Activated CD4-positive, alpha-beta T cell treated with anti-CD3 and anti-CD28 coated beads, Interleukin-2, Interleukin-4, amounts not matched to agents 100 ng/mL and 50 ng/mL, durations not matched to agents 16 hours and 8 hours (primary cell): Measurements from ENCODE around the gene SH3RF3.

Experiments used
- DNase-seq: peaks from one replicate; pipeline ENCODE4 v3.0.0-alpha.2; 2020; ENCODE audit warnings: low spot score

The SH3RF3 gene

DNA sequence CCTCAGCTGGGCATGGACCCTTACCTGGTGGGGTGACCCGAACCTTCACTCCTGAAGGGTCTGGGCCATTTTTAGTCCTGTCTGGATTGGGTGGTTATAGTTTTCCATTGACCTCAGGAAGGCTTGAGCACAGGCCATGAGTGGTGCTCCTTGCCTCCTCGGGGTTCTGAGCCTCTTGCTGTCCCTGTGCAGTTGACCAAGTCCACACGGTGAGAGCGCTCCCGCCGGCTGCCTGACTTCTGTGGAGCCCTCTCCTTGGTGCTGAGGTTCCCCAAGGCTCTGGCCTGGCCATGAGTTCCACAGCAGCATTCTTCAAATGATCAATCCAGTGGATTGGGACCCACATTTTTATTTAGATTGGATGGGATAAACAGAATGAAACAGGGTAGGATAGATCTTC lies 325.3 kb downstream of the SH3RF3 start:
- no peak for DNase-seq

DNA sequence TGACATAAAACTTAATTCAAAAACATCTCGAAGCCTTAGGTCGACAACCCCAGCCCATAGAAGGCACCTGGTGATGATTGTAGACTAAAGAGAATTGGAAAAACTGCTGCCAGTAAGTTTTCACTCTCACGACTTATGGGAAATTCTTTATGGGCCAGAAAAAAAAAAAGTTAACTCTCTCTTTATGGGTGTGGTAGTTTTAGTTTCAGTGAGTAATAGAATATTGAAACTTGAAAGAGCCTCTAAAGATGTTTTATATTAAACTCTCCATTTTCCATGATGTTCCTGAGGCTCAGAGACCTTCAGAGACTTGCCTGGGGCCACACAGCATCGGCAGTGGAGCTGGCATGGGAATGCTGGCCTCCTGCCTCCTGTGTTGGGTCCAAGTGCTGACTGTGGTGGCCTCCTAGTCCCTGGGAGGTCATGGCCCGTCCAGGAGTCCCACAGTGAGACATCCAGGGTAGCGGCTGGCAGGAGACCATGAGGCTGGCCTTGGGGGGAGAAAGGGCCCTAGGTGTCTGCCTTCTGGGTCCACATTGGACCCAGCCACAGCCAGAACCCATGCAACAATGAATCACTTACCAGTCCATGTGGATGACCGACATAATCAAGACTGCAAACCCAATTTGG lies 325.9 kb downstream of the SH3RF3 start:
- no peak for DNase-seq

DNA sequence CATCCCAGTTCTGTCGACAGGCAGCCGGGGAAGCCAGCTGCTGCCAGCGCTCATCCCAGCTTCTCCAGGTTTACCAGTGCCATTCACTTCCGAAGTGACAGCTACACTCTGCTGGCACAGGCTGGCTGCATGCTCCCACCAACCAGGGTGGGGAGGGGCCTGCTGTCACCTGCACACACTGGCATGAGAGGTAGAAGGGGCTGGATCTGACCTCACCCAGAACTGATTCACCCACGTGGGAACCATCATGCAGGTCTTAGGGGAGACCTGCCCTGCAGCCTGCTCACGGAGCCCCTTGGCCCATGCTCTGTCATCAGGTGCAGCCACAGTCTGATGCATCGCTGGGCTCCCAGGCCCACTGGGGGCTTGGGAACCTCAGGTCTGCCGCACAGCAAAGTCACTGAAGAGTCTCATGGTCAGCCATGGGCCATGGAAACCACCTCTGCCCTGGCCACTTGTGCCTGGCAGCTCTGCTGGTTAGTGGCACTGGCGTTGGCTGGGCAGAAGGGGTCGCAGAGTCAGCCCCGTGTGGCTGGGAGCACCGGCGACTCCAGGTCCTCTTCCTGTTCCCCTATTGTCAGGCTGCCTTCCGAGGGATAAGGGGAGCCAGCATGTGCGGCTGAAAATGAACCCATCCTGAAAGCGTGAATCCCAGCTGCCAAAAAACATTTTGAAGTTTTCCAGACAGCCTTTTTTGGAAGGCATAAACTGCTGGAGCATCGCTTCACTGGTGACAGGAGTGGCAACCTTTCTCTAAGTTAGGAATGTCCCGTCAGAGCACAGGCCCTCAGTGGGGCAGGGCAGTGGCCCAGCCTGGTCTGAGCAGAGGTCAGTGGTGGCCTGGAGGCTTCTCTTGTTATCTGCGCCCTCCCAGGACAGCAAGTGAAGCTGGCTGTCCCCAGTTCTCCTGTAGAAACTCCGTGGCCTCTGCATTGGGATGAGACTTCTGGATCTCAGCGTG lies 327.0 kb downstream of the SH3RF3 start:
- no peak for DNase-seq

DNA sequence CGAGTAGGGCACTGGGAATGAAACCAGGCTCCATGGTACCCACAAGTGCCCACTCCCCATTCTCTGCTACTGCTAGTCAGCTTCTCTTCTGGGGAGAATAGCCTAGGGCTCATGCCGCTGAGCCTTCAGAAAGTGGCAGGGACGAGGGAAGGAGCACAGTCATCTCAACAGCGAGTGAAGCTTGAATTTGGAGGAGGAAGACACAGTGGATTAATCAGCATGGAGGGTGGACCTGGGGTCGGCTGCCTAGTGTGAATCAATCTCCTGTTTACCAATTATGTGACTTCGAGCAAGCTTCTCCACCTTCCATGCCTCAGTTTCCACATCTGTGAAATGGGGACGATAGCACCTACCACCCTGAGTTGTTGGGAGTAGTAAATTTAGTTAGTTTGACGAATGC lies 327.8 kb downstream of the SH3RF3 start:
- no peak for DNase-seq

DNA sequence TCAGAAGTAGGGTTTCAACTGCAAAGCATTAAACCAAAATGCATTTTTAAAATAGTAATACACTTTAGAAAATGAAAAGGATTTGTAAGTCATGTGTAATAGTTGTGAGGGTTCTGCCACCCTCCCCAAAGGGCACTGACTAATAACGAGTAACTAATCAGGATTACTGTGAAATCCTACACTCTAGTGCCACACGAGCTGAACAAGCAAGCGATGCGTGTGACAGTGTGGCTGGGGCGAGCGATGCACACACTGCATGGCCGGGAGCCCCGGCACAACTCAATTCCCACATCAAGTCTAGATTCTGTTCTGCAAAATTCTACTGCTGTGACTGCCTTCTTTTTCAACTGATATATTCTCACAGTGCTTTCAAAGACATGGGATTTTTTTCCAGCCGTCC lies 328.4 kb downstream of the SH3RF3 start:
- no peak for DNase-seq

DNA sequence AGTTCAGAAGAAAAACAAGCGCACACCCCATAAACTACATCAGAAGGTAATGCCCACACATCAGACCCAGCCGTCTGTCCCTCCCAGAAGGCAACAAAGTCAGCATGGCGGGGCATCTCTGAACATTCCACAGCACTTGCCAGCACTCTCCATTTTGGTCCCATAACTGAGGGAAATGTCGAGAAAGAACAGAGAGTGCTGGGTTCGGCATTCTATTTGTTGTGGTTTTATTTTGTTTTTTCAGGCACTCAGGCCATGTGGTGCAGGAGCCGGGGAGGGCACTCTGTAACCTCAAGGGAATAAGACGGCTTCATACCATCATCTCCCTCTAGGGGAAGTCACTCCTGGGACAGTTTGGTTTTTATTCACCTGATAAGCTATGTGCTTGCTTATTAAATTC lies 328.8 kb downstream of the SH3RF3 start:
- no peak for DNase-seq

DNA sequence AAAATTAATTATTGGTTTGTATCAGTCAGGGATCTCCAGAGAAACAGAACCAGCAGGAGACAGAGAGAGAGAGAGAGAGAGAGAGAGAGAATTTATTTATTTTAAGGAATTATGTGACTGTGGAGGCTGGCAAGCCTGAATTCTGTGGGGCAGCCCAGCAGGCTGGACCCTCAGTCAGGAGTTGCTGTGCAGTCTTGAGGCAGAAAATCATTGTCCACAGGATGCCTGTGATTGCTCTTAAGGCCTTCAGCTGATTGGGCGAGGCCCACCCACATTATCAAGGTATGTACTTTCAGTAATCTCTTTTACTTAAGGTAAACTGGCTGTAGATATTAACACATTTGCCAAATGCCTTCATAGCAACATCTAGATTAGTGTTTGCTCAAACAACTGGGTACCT lies 329.5 kb downstream of the SH3RF3 start:
- DNase-seq: no peak

DNA sequence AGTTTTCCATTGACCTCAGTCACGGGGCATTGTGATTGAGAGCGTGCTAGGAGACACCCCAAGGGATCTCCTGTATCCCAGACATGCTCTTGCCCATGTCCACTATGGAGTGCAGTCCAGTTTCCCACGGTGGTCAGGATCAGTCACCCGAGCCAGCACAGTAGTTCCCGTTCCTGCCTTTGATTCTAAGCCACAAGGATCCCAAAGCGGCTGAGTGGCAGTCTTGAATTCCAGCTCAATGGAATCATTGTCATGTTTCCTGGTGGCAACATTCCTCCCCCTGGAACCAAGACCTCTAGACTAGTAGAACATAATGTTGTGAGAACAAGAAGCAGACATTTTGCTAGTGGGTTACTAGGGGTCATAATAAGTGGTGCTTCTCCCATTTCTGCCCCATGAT lies 330.5 kb downstream of the SH3RF3 start:
- DNase-seq: no peak

DNA sequence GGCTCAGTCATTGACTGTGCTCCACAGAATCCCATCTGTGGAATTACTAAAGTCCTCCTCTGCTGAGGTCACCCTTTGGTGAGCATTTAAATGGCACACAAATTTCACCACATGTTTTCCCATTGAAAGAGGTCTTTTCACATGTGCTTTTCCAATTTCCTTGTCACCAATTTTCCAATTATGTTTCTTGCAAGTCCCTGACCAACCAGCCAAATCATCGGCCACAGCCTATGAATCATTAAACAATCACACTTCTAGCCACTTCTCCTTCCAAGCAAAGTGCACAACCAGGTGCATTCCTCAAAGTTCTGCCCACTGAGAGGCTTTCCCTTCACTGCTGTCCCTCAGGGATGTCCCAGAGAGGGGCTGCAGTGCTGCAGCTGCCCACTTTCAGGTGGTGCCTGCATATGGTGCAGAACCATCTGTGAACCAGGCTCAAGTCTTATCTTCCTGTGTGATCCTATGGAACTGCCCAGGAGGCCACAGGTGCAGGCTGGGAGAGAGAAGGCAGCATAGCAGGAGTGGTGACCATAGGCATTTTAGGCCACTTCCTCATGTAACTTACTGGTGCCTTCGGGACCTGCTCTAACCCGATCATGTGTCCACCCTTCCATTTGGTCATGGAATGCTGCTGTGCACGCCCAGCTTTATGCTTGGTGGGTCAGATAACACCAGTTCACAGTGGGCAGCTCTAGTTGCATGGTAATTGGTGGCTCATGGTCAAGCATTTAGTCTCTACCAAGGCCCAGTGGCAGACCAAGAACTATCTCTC lies 331.7 kb downstream of the SH3RF3 start:
- no peak for DNase-seq

DNA sequence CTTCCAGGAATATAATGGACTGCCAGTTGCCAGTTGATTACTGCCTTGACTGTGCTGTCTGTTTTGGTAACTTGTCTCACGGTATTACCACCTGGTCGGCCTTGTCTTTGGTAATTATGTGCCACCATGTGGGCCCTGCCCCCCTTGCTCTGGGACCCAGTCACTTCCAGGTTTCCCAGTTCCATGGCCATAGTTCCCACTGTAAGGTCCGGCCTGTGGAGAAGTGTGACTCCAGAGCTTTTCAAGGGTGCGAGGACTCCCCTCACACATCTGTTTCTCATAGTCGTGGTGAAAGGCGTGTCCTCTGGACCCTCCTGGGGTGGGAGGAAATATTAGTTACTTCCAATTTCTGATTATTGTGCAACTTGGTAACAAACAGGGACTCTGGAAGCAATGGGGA lies 334.2 kb downstream of the SH3RF3 start:
- no peak for DNase-seq

DNA sequence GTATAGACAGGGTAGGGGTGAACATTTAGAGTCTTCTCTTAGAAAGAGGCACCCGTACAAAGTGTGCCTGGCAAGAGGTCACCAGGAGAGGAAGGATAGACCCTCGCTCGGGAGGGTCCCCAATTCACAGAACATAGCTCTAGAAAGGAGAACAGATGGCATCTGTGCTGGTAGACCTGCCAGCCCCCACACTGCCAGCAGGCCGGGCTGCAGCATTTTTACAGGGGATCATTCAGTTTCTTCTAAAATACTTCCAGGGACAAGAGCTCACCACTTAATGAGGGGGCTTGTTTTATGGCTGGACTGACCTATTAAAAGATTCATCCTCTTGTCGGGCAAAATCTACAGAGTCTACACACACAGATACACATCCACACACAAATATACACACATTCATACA lies 334.9 kb downstream of the SH3RF3 start:
- DNase-seq: no peak

DNA sequence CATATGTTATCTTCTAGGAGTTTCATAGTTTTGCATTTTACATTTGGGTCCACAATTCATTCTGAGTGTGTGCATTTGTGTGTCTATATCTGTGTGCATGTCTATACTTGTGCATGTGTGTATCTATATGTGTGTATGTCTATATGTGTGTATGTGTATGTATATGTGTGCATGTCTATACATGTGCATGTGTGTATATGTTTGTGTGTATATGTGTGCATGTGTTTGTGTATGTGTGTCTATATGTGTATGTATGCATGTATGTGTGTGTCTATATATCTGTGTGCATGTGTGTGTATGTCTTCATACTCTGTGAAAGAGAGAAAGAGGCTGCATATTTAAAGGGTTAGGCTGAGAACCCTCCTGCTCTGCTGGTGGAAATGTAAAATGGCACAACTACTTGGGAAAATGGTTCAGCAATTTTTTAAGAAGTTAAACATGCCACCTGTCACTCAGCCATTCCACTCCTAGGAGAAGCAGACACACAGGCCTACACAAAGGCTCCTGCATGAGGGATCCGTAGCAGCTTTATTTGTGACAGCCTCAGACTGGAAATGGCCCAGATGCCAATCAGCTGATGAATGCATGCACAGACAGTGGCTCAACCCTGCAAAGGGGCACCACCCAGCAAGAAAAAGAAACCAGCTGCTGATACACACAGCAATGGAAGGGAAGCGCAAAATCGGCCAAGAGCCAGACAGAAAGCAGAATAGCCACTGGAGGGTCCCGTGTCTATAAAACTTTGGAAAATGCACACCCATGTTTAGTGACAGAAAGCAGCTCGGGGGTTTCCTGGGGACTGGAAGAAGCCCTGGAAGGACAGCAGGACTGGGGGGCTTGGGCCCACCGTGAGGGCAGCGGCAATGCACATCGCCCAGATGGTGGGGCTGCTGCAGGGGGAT lies 337.9 kb downstream of the SH3RF3 start:
- no peak for DNase-seq

DNA sequence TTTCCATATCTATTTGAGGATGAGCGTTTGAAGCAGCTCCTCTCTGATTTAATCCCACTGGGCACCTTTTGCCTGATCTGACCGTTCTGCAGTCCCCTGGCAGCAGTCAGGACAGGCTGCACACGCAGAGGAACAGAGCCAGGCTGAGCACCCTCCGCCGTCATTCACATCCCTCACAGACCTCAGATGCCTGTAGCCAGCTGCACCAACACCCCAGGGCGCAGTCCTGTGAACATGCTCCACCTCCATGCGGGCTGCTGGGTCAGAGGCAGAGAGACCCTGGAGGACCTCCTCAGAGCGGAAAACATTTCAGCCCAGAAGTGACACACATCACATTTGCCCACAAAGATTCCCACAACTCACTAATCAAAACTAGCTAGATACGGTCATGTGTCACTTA lies 338.7 kb downstream of the SH3RF3 start:
- no peak for DNase-seq

DNA sequence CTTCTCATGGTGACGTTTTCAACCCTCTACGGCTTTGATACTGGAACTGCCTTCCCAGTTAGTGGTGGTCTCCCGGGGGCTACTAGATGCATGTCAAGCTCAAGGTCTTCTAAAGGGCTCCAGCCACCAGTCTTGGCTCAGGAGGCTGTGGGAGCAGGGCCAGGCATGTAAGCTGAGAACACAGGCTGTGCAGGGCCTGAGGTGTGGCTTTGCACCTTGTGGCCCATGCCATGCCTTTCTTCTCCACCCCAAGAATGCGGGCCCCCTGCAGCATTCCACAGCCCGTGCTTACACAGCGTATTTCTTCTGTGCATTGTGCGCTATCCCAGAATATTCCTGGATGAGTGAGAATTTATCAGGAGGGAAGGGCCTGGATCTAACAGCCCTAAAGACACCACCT lies 339.9 kb downstream of the SH3RF3 start:
- DNase-seq: no peak

DNA sequence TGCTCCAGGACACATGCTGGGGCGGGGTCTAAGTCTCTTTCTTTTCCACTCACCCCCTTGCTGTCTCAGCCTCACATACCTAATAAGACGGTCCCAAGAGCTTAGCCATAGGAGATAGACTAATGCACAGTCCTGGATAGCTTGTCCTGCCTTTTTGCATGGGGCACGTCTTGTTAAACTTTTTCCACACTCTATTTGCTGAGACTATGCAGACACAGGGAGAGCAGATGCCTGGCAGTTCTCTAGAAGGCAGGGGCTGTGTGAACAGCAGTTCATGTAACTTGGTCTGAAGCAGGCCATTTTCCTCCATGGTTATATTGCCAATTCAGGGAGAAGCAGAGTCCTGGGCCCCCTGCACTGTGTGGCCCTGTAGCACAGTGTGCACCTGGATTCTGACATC lies 342.7 kb downstream of the SH3RF3 start:
- DNase-seq: no peak

DNA sequence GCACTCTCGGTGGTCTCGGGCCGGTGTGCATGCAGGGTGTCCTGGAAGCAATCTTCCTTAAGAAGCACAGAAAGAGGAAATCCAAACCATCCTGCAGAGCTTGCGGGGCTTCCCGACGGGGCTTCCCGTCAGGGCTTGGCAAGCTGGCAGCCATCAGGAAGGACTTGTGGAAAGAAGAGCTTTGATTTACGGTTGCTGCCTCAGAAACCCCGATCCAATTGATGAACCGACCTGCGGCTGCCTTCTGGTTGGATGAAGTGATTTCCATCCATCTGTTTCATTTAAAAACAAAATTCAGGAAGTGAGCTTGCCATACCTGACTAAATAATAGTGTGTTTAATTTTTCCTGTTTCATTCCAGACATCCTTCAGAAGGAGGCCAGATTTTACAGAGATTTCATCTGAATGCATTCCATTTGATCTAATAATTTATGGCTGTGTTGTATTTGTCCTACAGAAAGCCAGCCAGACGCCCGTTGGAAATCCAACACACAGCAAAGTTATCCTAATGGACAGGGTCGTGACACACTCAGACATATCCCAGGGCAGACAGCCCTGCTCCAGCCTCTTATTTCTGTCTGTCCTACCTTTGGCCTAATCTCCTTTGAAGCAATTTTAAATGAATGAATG lies 343.4 kb downstream of the SH3RF3 start:
- DNase-seq: no peak

DNA sequence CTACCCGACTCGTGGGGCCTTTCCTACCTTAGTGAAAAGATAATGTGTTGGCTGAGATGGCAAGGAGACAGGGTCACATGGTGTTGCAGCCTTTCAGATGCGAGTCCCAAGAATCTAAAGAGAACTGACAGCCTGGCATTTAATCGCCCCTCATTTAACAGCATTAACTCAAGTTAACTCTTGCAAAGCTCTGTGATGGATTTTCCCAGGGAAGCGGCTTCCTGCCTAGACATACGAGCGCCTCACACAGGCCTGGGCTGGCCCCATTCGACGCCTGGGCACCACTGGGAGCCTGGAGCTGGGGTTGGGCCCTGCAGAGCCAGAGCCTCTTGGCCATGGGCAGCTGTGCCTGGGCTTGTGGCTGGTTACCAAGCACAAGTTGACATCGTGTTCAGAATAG lies 344.0 kb downstream of the SH3RF3 start:
- no peak for DNase-seq

DNA sequence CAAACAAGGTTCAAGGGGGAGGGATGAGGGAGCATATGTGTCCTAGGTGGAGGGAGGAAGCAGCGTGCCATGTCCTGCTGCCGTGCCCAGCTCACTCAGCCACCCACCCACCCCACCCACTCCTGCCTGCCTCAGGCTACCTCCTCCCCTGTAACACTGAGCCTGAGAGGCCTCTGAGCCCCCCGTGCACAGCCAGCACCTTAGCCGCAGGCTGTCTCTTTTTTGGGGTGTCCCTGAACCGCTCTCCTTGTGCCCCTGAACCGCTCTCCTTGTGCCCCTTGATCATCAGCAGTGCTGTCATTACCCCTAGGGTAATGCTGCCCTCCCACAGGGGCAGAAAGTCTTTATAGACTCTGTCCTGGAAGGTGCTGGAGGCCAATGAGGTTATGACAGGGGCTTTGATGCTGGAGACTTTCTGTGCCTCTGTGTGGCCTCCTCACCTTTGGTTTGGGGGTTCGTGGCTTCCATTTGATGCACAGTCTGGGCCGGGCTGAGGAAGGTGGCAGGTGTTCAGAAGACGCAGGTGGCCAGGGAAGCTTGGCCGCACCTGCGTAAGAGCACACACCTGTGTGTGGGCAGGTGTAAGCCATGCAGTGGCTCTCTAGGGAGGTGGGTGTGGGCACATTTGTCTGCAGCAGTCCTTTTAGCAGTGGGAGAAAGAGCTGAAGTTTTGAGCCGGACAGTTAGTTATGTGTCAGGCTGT lies 344.8 kb downstream of the SH3RF3 start:
- DNase-seq: no peak

DNA sequence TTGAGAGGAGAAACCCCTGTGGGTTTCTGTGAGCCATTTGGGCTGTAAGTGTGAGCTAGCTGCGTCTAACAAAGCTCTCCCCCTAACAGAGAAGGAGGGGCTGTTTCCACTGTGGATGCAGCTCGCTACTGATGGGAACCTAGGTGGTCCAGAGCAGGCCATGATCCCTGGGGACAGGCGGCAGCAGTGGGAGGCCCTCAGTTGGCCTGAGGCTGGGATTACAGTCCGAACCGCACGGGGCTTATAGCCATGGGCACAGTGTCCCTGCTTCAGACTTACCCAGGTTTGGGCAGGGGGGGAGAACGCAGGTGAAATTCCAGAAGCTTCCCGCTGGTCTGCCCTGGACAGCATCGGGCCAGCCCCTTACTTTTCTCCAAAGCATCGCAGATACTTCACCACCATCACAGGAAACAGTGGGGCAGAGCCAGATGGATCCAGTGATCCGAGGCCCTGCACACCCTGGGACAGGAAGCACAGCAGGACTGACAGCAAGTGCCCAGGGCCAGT lies 345.4 kb downstream of the SH3RF3 start:
- DNase-seq: no peak

DNA sequence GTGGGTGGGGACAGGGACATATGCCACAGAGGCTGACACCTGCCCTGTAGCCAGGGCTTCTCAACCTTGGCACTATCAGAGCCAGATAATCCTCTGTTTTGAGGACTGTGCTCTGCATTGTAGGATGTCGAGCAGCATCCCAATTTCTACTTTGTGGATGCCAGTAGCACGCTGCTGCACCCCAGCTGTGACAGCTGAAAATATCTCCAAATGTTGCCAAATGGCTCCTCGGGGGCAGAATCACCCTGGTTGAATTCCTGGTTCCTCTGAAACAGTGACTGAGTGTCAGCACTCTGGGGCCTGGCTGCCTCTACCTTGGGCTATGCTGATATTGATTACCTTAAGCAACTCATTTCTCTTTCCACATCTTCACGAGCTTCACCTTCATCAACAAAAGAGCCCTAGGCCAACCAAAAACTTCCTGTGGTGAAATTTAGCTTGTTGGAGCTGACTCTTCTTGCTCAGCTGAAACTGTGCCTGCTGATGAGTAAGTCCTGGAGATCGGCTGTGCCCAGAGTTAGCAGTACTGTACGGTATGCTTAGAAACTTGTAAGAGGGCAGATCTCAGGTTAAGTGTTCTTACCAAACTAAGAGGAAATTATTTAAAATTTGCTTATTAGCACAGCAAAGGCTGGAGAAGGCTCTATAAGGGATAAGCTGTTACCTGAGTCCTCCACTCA lies 346.7 kb downstream of the SH3RF3 start:
- DNase-seq: peak; percentile 44
